Colonic mucosa (tissue), 4 donors: ENCODE measurements around the gene SH3BP4. TPM values are rescaled to one million over a fixed set of nuclear protein-coding genes. Genes with fewer than 3 reads are reported as not detected.
A peak's percentile ranks its signal among the peaks of the same experiment; 100 is the strongest.

Source experiments
- DNase-seq: peaks from one replicate; pipeline ENCODE4 v3.0.0-alpha.2; 2020
- H3K27ac ChIP-seq: fragments of 200-600 bp; one replicate; pipeline ENCODE4 v1.8.0; 2021
- H3K27me3 ChIP-seq: fragments of 200-600 bp; one replicate; pipeline ENCODE4 v1.8.0; 2021
- H3K36me3 ChIP-seq: fragments of 200-600 bp; one replicate; pipeline ENCODE4 v1.8.0; 2021
- H3K4me1 ChIP-seq: fragments of 200-600 bp; one replicate; pipeline ENCODE4 v1.8.0; 2021; ENCODE audit warnings: mild to moderate bottlenecking
- H3K4me3 ChIP-seq: fragments of 200-600 bp; one replicate; pipeline ENCODE4 v1.8.0; 2021
- H3K9ac ChIP-seq, 2 donors: one replicate each; pipeline ENCODE4 v1.7.0; 2013; ENCODE audit warnings: control low read depth in 2 of 2, low read depth in 2 of 2, low read length in 2 of 2
- H3K9me3 ChIP-seq: fragments of 200-600 bp; one replicate; pipeline ENCODE4 v1.8.0; 2021
- intact Hi-C: fragments of 100-400 bp; cut with DNase I; formaldehyde crosslinking; loops from one replicate; pipeline ENCODE4 v1.14.1; 2022
- total RNA-seq, 2 donors: library from RNA; stranded (reverse); fragmentation: NEBNext Ultra II Directional in 1 of 2; extraction: Animal tissue kit (Norgen Biotek cat#: 25700) in 1 of 2; gene quantifications; one replicate each; pipeline ENCODE4 v1.2.1, GENCODE V29; 2021
- TF ChIP-seq, protein P1 (sequence below): fragments of 200-600 bp; IDR thresholded peaks from one replicate; pipeline ENCODE4 v1.8.0; 2022; ENCODE audit warnings: antibody characterized with exemption, mild to moderate bottlenecking
- donor health status: healthy.
- donor health status: DM: no; HTN: no; CAD: no.
- donor health status: DM: no; HTN: no; CAD: no.

The SH3BP4 gene
- total RNA-seq, 2 donors from 2014 or later: 29.1 to 44.4 TPM

DNA sequence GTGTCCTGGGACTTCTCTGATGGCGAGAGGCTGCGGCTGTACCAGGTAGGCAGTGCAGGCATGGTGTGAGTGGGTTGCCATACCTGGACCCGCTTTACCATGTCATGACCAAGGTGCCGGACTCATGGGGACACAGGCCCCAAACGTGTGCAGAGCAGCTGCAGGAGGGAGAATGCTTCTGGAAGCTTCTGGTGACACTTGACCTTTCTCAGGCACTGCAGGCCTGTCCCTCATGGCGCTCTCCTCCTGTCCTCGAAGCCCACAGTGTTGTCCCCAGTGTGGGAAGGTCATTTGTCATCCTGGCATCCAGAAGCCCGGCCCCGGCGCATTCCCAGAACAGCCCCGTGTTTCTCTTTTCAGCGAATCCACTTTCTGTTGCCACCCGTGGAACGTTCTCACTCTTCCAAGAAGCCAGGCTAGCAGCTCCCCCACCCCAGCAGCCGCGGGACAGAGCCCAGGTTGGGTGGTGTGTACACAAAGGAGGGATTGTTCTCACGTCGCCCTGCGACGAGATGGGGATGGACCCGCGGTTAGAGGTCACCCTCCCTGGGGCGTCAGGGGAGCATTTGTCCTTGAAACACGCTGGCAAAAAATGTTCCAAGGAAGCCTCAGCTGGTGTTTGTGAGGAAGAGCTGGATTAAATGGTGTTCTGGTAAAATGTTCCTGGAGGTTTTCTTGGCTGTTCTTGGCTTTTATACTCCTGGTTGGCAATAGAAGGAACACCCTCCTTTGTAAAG lies 43.7 kb downstream of the SH3BP4 start:
- H3K27ac ChIP-seq: no peak overlapping the region
- H3K9ac ChIP-seq: no peak overlapping the region
- no peaks in the 10 kb centered on the region for H3K4me1 ChIP-seq
- H3K9me3 ChIP-seq: no peaks in the 10 kb centered on the region
- no peak overlapping the region for H3K4me3 ChIP-seq
- intact Hi-C loops: no loop called here
- peak; percentile 47 for DNase-seq
- TF ChIP-seq, protein P1, sequence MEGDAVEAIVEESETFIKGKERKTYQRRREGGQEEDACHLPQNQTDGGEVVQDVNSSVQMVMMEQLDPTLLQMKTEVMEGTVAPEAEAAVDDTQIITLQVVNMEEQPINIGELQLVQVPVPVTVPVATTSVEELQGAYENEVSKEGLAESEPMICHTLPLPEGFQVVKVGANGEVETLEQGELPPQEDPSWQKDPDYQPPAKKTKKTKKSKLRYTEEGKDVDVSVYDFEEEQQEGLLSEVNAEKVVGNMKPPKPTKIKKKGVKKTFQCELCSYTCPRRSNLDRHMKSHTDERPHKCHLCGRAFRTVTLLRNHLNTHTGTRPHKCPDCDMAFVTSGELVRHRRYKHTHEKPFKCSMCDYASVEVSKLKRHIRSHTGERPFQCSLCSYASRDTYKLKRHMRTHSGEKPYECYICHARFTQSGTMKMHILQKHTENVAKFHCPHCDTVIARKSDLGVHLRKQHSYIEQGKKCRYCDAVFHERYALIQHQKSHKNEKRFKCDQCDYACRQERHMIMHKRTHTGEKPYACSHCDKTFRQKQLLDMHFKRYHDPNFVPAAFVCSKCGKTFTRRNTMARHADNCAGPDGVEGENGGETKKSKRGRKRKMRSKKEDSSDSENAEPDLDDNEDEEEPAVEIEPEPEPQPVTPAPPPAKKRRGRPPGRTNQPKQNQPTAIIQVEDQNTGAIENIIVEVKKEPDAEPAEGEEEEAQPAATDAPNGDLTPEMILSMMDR: no peak
- H3K27me3 ChIP-seq: no peaks in the 10 kb centered on the region
- no peaks in the 10 kb centered on the region for H3K36me3 ChIP-seq

DNA sequence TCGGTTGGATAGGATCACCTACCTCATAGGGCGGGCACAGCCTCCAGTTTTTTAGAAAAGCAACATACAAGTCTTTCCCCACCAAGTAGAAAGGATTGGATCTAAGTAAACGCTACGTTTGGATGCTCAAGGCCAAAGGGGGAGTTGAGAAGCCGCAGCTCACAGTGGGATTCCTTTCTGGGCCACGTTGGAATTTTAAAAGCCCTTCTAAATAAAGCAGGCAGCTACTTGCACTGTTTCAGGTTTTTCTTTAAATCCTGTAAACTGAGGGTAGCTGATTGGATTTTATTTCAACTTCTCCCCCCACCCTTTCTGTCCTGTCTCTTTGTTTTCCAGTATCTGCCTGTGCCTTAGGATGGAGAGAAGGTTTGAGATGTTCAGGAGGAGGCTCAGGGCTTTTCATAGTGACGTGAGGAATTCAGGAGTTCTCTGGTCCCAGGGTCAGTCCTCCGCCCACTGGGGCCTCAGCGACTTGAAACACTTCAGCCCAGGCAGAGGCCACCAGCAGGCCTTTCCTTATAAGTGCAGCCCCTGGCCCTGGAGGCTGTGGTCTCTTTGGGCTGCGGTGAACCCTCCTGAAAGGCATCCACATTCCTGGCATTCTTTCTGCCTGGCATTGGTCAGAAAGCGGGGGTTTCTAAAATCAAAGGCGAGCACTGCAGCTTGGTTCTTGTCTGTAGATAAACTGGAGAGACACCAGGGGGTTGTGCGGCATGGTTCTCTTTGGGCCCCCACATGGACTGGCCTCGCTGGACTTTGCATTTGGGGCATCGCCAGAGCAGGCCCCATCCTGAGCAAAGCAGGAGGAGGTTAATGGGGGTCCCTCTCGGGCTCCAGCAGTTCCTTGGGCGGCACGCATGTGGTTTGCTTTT lies 44.5 kb downstream of the SH3BP4 start:
- Histone ChIP-seq H3K36me3 (no peaks in the 10 kb centered on the region), H3K9ac (no peak overlapping the region), H3K27ac (no peak overlapping the region), H3K27me3 (no peaks in the 10 kb centered on the region), H3K4me1 (no peaks in the 10 kb centered on the region), H3K4me3 (no peak overlapping the region), H3K9me3 (no peaks in the 10 kb centered on the region)
- intact Hi-C loops: no loop called here
- TF ChIP-seq, protein P1: no peak
- DNase-seq: no peak

DNA sequence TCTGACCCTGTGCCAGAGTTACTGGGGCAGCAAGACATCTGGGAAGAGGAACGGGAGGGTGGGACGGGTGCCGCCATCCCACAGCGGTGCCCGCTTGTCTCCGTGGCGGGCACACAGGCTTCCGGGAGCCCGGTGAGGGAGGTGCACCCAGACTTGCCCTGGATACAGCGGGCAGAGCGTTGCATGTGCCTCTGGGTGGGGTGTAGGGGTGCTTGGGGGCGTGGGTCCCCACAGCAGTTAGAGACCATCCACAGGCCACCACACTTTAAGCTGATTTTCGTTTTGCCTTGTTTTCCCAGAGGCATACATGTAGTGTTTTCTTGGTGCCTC lies 45.1 kb downstream of the SH3BP4 start:
- Histone ChIP-seq H3K27me3 (no peaks in the 10 kb centered on the region), H3K4me1 (peaks cover 6% of the 10 kb centered on the region), H3K4me3 (no peak overlapping the region), H3K9me3 (no peaks in the 10 kb centered on the region), H3K27ac (no peak overlapping the region), H3K36me3 (no peaks in the 10 kb centered on the region), H3K9ac (no peak overlapping the region)
- intact Hi-C loops: no loop called here
- TF ChIP-seq, protein P1: no peak
- no peak for DNase-seq

DNA sequence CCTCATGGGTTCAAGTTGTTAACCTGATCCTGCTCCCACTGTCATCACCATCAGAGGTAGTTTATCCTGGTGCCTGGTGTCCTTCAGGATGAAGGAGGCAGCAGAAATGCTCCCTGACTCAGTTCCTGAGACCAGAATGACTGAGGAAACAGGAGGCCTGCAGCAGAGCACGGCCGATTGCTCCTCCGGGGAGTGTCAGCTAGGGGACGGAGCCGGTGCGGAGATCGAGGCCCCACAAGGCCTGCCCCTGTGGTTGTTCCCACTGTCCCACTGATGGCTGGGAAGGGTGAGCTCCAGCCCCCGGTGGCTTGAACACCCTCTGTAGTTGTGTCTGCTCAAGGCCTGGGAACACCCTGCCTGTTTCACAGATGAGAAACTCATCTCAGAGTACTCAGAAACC lies 45.6 kb downstream of the SH3BP4 start:
- no peak overlapping the region for H3K9ac ChIP-seq
- TF ChIP-seq, protein P1: no peak
- H3K4me1 ChIP-seq: peaks cover 10% of the 10 kb centered on the region
- H3K9me3 ChIP-seq: no peaks in the 10 kb centered on the region
- intact Hi-C loops: no loop called here
- H3K27ac ChIP-seq: no peak overlapping the region
- no peaks in the 10 kb centered on the region for H3K36me3 ChIP-seq
- no peak for DNase-seq
- no peaks in the 10 kb centered on the region for H3K27me3 ChIP-seq
- H3K4me3 ChIP-seq: no peak overlapping the region

DNA sequence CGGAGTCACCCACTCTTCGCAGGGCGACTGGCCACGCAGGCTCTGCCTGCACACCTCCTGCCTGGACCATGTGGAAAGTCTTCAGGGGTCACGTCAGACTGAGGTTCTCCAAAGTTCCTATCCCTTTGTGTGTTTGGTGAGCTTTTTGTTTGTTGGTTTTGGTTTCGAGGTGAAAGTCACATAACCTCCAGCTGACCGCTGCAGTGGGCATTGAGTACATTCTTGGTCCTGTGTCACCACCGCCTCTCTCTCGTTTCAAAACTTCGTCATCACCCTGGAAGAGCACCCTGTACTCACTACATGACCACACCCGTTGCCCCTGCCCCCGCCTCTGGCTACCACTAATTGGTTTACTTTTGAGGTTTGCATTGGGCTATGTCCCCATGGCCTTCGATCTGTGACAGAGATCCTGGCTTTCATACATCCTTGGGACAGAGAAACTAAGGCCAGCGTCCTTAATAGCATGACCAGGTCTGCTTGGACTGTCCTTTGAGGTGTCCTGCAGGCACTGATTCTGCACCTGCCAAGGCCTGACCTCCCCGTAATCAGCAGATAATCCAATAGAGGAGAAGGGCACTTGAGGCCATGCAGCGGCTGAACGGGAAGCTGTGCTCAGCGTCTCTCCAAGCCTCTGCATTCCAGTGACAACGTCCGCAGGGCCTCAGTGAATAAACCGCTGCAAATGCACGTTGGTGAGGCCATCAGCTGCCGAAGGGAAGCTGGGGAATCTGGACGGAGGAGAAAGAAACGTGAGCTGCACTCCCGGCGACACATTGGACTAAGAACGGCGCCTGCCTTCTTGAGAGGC lies 46.8 kb downstream of the SH3BP4 start:
- H3K4me3 ChIP-seq: no peak overlapping the region
- intact Hi-C loops: no loop called here
- H3K4me1 ChIP-seq: peaks cover 22% of the 10 kb centered on the region
- no peaks in the 10 kb centered on the region for H3K36me3 ChIP-seq
- no peak overlapping the region for H3K27ac ChIP-seq
- TF ChIP-seq, protein P1: no peak
- H3K9me3 ChIP-seq: no peaks in the 10 kb centered on the region
- no peaks in the 10 kb centered on the region for H3K27me3 ChIP-seq
- H3K9ac ChIP-seq: no peak overlapping the region
- DNase-seq: no peak
